Neural cell (in vitro differentiated cells): ENCODE data around the gene UBR2. TPM values are rescaled to one million over a fixed set of nuclear protein-coding genes. Genes with fewer than 3 reads are reported as not detected.
"Not testable (repeated sequence)": the region's sequence is repeated elsewhere in the genome, so short reads cannot be mapped to it uniquely, and the experiment has no call there.

Experiments
- H2AFZ ChIP-seq: fragments of 200-600, 300-800 bp; sonication (generic), shearing (Covaris generic); 2 replicates; pipeline ENCODE4 v1.6.0; 2014; ENCODE audit warnings: low read depth, mild to moderate bottlenecking, antibody characterized with exemption, low read length, moderate library complexity
- H3F3A ChIP-seq: fragments of 200-600 bp; shearing (Covaris generic); 2 replicates; pipeline ENCODE4 v1.6.1; 2016; ENCODE audit warnings: mild to moderate bottlenecking, moderate library complexity, mixed read lengths, antibody characterized with exemption, low read length; ENCODE audit not compliant: insufficient read depth, poor library complexity, severe bottlenecking
- H3K27ac ChIP-seq: fragments of 200-600, 300-800 bp; sonication (generic), shearing (Covaris generic); 2 replicates; pipeline ENCODE4 v1.5.1; 2014; ENCODE audit warnings: mild to moderate bottlenecking, low read length, moderate library complexity
- H3K27me3 ChIP-seq: fragments of 300-800, 200-600 bp; sonication (generic), shearing (Covaris generic); 2 replicates; pipeline ENCODE4 v1.6.0; 2014; ENCODE audit warnings: mild to moderate bottlenecking, low read depth, low read length, moderate library complexity; ENCODE audit not compliant: insufficient read depth
- H3K36me3 ChIP-seq: fragments of 300-800, 200-600 bp; sonication (generic), shearing (Covaris generic); 2 replicates; pipeline ENCODE4 v1.5.1; 2014; ENCODE audit warnings: mild to moderate bottlenecking, antibody characterized with exemption, low read length, moderate library complexity; ENCODE audit not compliant: insufficient read depth
- H3K4me2 ChIP-seq: fragments of 300-800, 200-600 bp; sonication (generic), shearing (Covaris generic); 2 replicates; pipeline ENCODE4 v1.6.0; 2014; ENCODE audit warnings: mild to moderate bottlenecking, low read length
- H3K4me3 ChIP-seq: fragments of 300-800, 200-600 bp; sonication (generic), shearing (Covaris generic); 2 replicates; pipeline ENCODE4 v1.5.1; 2014; ENCODE audit warnings: mild to moderate bottlenecking, low read length, moderate library complexity
- H3K79me2 ChIP-seq: fragments of 200-600 bp; shearing (Covaris generic); replicated peaks from 2 replicates; pipeline ENCODE4 v1.6.0; 2014; ENCODE audit warnings: mild to moderate bottlenecking, low read length, moderate library complexity; ENCODE audit not compliant: insufficient read depth
- H3K9ac ChIP-seq: fragments of 300-800, 200-600 bp; sonication (generic), shearing (Covaris generic); 2 replicates; pipeline ENCODE4 v1.6.1; 2016; ENCODE audit warnings: mild to moderate bottlenecking, low read length, mixed read lengths
- H3K9me2 ChIP-seq: fragments of 200-600 bp; shearing (Covaris generic); 2 replicates; pipeline ENCODE4 v1.6.1; 2016; ENCODE audit warnings: mild to moderate bottlenecking, low read length, mixed read lengths; ENCODE audit not compliant: insufficient read depth
- H3K9me3 ChIP-seq: fragments of 200-600, 300-800 bp; sonication (generic), shearing (Covaris generic); 2 replicates; pipeline ENCODE4 v1.6.1; 2016; ENCODE audit warnings: mild to moderate bottlenecking, mixed run types, low read length, moderate library complexity, mixed read lengths
- H4K20me1 ChIP-seq: fragments of 200-600 bp; shearing (Covaris generic); 2 replicates; pipeline ENCODE4 v1.6.1; 2016; ENCODE audit warnings: mild to moderate bottlenecking, mixed run types; ENCODE audit not compliant: insufficient read depth
- CTCF ChIP-seq: fragments of 450-650 bp; IDR thresholded peaks from 2 replicates; pipeline ENCODE4 v1.5.1; 2014; ENCODE audit warnings: antibody characterized with exemption, mild to moderate bottlenecking, moderate library complexity; ENCODE audit not compliant: poor library complexity, severe bottlenecking
- EP300 ChIP-seq: fragments of 450-650 bp; conservative IDR thresholded peaks from 2 replicates; pipeline ENCODE4 v1.6.1; 2014; ENCODE audit warnings: antibody characterized with exemption, mild to moderate bottlenecking, moderate library complexity; ENCODE audit not compliant: poor library complexity, severe bottlenecking
- EZH2 ChIP-seq: fragments of 200-600, 300-800 bp; shearing (Covaris generic), sonication (generic); IDR thresholded peaks from 2 replicates; pipeline ENCODE4 v1.6.1; 2014; ENCODE audit warnings: antibody characterized with exemption, low read length, borderline replicate concordance, mild to moderate bottlenecking; ENCODE audit not compliant: insufficient read depth, poor library complexity, severe bottlenecking
- MXI1 ChIP-seq: fragments of 450-650 bp; conservative IDR thresholded peaks from 2 replicates; pipeline ENCODE4 v1.6.1; 2014; ENCODE audit warnings: antibody characterized with exemption, mild to moderate bottlenecking; ENCODE audit not compliant: poor library complexity, severe bottlenecking
- POLR2AphosphoS5 ChIP-seq: IDR thresholded peaks from 2 replicates; pipeline ENCODE4 v1.6.1; 2012
- RAD21 ChIP-seq: fragments of 450-650 bp; conservative IDR thresholded peaks from 2 replicates; pipeline ENCODE4 v1.6.1; 2014; ENCODE audit warnings: antibody characterized with exemption, mild to moderate bottlenecking, moderate library complexity
- SMC3 ChIP-seq: fragments of 450-650 bp; conservative IDR thresholded peaks from 2 replicates; pipeline ENCODE4 v1.6.1; 2014; ENCODE audit warnings: antibody characterized with exemption, mild to moderate bottlenecking, moderate library complexity; ENCODE audit not compliant: poor library complexity
- TAF1 ChIP-seq: IDR thresholded peaks from 2 replicates; pipeline ENCODE4 v1.6.1; 2012; ENCODE audit warnings: low read depth
- polyA plus RNA-seq: library from polyadenylated mRNA; depleted of rRNA; stranded (reverse); fragments of >200 nt; gene quantifications from 2 replicates; pipeline ENCODE4 v1.2.3, GENCODE V29; 2014
- TF ChIP-seq, protein P1 (sequence below): IDR thresholded peaks from 2 replicates; pipeline ENCODE4 v1.6.1; 2012; ENCODE audit warnings: borderline replicate concordance

UBR2 gene
- polyA plus RNA-seq, 1 donor from 2014 or later = 24.4 TPM

GRCh38 chr6:42733867-42734481, 170.1 kb downstream of the UBR2 start:
- H3K9me2 ChIP-seq, H3K4me2 ChIP-seq, H3K79me2 ChIP-seq, H3K4me3 ChIP-seq, H3K36me3 ChIP-seq, H2AFZ ChIP-seq, H3F3A ChIP-seq, H3K9ac ChIP-seq, H3K27me3 ChIP-seq, H3K9me3 ChIP-seq, H3K27ac ChIP-seq, H4K20me1 ChIP-seq: not testable (repeated sequence)

DNA sequence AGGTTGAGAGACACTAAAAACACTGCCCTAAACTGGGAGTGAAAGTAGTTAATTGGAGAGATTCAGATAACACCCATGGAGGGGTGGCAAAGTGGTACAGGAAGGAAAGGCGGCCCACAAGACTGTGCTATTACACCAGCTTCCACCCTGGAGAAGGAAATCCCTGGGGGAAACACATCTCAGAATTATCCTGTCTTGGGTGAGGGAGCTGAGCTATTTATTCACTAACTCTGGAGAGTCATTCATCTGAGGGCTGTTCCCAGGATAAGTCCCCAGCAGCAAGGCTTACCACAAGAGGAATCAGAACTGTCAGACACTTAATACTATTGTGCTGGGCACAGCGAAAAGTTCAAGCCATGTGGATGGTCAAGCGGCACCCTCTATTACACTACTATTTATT, 172.1 kb downstream of the UBR2 start:
- Histone ChIP-seq H3K4me3 (no peak overlapping the region), H3K9me2 (no peaks in the 10 kb centered on the region), H3K4me2 (no peak overlapping the region), H3F3A (no peaks in the 10 kb centered on the region), H3K79me2 (no peaks in the 10 kb centered on the region), H2AFZ (no peak overlapping the region), H4K20me1 (no peaks in the 10 kb centered on the region), H3K9ac (no peak overlapping the region), H3K27ac (no peak overlapping the region), H3K27me3 (no peaks in the 10 kb centered on the region), H3K9me3 (no peaks in the 10 kb centered on the region), H3K36me3 (no peaks in the 10 kb centered on the region)
- TF ChIP-seq EP300 = no peak
- no peak for TF ChIP-seq POLR2AphosphoS5
- TF ChIP-seq CTCF = no peak
- no peak for TF ChIP-seq SMC3
- no peak for TF ChIP-seq RAD21
- TF ChIP-seq EZH2 = no peak
- no peak for TF ChIP-seq MXI1
- TF ChIP-seq, protein P1, sequence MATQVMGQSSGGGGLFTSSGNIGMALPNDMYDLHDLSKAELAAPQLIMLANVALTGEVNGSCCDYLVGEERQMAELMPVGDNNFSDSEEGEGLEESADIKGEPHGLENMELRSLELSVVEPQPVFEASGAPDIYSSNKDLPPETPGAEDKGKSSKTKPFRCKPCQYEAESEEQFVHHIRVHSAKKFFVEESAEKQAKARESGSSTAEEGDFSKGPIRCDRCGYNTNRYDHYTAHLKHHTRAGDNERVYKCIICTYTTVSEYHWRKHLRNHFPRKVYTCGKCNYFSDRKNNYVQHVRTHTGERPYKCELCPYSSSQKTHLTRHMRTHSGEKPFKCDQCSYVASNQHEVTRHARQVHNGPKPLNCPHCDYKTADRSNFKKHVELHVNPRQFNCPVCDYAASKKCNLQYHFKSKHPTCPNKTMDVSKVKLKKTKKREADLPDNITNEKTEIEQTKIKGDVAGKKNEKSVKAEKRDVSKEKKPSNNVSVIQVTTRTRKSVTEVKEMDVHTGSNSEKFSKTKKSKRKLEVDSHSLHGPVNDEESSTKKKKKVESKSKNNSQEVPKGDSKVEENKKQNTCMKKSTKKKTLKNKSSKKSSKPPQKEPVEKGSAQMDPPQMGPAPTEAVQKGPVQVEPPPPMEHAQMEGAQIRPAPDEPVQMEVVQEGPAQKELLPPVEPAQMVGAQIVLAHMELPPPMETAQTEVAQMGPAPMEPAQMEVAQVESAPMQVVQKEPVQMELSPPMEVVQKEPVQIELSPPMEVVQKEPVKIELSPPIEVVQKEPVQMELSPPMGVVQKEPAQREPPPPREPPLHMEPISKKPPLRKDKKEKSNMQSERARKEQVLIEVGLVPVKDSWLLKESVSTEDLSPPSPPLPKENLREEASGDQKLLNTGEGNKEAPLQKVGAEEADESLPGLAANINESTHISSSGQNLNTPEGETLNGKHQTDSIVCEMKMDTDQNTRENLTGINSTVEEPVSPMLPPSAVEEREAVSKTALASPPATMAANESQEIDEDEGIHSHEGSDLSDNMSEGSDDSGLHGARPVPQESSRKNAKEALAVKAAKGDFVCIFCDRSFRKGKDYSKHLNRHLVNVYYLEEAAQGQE = no peak
- TF ChIP-seq TAF1 = no peak

GRCh38 chr6:42740725-42741124, 176.9 kb downstream of the UBR2 start:
- Histone ChIP-seq H3K79me2 (peaks cover 19% of the 10 kb centered on the region), H3K9me3 (no peaks in the 10 kb centered on the region), H3K36me3 (no peaks in the 10 kb centered on the region), H3K27ac (no peak overlapping the region), H3K9me2 (no peaks in the 10 kb centered on the region), H2AFZ (no peak overlapping the region), H3K9ac (no peak overlapping the region), H3F3A (peaks cover 7% of the 10 kb centered on the region), H4K20me1 (no peaks in the 10 kb centered on the region), H3K27me3 (no peaks in the 10 kb centered on the region), H3K4me2 (no peak overlapping the region), H3K4me3 (no peak overlapping the region)
- no peak for TF ChIP-seq MXI1
